Measurements from ENCODE around the gene GIGYF2.

The GIGYF2 gene

DNA sequence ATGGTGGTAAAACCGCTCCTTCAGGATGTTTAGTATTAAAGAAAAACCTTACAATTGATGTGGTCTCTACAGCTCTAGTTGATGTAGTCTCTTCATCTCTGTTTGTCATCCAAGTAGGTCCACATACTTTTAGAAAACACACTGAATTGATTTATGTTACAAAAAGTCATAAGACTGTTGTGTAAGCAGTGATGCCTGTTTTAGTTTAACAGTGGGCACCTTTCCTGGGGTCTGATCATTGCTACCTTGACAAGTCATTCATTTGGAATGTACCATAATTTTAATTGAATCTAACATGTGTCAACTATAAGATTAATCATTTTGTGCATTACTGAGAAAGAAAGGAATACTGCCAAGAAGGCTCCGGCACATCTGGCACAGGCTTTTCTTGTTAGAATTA lies 34.3 kb downstream of the GIGYF2 start:
- no peak overlapping the region for H3K4me3 ChIP-seq (ENCODE audit: low read depth, low read length)
- H3K27me3 ChIP-seq (ENCODE audit: control insufficient read depth, insufficient read depth, low read length), result no peaks in the 10 kb centered on the region
- H3K9ac ChIP-seq (ENCODE audit: low read depth, low read length), result no peak overlapping the region
- no peaks in the 10 kb centered on the region for H3K9me3 ChIP-seq (ENCODE audit: control insufficient read depth, insufficient read depth, low read length)
- no peaks in the 10 kb centered on the region for H3K36me3 ChIP-seq (ENCODE audit: control insufficient read depth, insufficient read depth, low read length)
- H3K4me1 ChIP-seq (ENCODE audit: control insufficient read depth, insufficient read depth, low read length), result no peaks in the 10 kb centered on the region

DNA sequence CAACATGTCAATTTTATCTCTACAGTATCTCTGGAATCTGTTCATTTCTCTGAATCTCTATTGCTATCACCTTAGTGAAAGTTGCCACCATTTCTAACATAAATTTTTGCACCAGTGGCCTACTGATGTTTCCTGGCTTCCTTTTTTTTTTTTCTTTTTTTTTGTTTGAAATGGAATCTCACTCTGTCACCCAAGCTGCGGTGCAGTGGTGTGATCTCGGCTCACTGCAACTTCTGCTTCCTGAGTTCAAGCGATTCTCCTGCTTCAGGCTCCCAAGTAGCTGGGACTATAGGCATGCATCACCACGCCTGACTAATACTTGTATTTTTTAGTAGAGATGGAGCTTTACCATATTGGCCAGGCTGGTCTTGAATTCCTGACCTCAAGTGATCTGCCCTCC lies 44.2 kb downstream of the GIGYF2 start:
- Histone ChIP-seq H3K4me3 (ENCODE audit: low read depth, low read length) (no peak overlapping the region), H3K36me3 (ENCODE audit: control insufficient read depth, insufficient read depth, low read length) (no peaks in the 10 kb centered on the region), H3K9me3 (ENCODE audit: control insufficient read depth, insufficient read depth, low read length) (no peaks in the 10 kb centered on the region), H3K27me3 (ENCODE audit: control insufficient read depth, insufficient read depth, low read length) (no peaks in the 10 kb centered on the region), H3K4me1 (ENCODE audit: control insufficient read depth, insufficient read depth, low read length) (no peaks in the 10 kb centered on the region), H3K9ac (ENCODE audit: low read depth, low read length) (no peak overlapping the region)

DNA sequence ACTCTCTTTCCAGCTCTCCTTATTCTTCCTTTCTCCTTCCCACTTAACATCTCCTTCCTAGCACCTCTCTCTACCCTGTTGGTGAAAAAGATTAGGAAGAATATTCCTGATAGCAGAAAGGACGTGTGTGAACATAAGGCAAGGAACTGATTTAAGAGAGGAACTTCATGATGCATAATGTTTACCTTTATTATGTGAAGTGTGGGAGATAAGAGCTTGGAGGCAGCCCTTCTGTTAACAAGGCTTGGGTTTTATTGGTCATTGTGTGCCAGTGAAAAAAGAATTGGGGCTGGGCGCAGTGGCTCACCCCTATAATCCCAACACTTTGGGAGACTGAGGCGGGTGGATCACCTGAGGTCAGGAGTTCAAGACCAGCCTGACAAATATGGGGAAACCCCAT lies 44.8 kb downstream of the GIGYF2 start:
- Histone ChIP-seq H3K9ac (ENCODE audit: low read depth, low read length) (no peak overlapping the region), H3K4me1 (ENCODE audit: control insufficient read depth, insufficient read depth, low read length) (no peaks in the 10 kb centered on the region), H3K9me3 (ENCODE audit: control insufficient read depth, insufficient read depth, low read length) (no peaks in the 10 kb centered on the region), H3K27me3 (ENCODE audit: control insufficient read depth, insufficient read depth, low read length) (no peaks in the 10 kb centered on the region), H3K4me3 (ENCODE audit: low read depth, low read length) (no peak overlapping the region), H3K36me3 (ENCODE audit: control insufficient read depth, insufficient read depth, low read length) (no peaks in the 10 kb centered on the region)

DNA sequence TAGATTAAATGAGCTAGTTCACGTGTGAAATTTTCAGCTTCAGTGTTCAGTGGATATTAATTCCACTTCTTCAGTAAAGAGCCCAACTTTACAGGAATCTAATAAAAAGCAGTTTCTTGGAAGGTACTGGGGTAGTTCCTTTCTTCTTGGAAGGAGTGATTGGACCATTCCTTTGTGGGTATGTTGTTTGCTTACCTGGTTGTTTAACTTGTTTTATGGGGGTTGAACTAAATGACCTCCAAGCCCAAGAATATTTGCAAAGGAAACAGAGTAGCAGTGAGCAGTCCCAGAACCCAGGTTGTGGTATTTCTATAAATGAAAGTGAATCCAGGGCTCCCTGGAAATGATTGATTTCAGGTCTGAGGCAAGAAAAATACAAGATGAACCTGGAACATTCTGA lies 47.8 kb downstream of the GIGYF2 start:
- Histone ChIP-seq H3K36me3 (ENCODE audit: control insufficient read depth, insufficient read depth, low read length) (no peaks in the 10 kb centered on the region), H3K27me3 (ENCODE audit: control insufficient read depth, insufficient read depth, low read length) (no peaks in the 10 kb centered on the region), H3K4me3 (ENCODE audit: low read depth, low read length) (no peak overlapping the region), H3K9ac (ENCODE audit: low read depth, low read length) (no peak overlapping the region), H3K4me1 (ENCODE audit: control insufficient read depth, insufficient read depth, low read length) (no peaks in the 10 kb centered on the region), H3K9me3 (ENCODE audit: control insufficient read depth, insufficient read depth, low read length) (no peaks in the 10 kb centered on the region)

DNA sequence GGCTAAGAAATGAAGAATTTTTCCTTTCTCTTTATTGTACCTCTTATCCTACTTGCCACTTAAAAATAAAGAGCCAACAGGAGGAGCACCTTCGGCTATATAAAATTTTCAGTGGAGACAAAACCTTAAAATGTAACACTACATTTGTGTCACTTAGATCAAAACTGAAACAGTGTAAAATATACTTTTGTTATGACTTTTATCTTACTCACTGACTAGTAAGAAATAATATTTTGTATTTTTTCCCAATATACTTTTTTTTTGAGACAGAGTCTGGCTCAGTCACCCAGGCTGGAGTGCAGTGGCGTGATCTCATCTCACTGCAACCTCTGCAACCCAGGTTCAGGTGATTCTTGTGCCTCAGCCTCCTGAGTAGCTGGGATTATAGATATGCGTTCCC lies 50.9 kb downstream of the GIGYF2 start:
- Histone ChIP-seq H3K4me3 (ENCODE audit: low read depth, low read length) (no peak overlapping the region), H3K36me3 (ENCODE audit: control insufficient read depth, insufficient read depth, low read length) (no peaks in the 10 kb centered on the region), H3K27me3 (ENCODE audit: control insufficient read depth, insufficient read depth, low read length) (no peaks in the 10 kb centered on the region)

DNA sequence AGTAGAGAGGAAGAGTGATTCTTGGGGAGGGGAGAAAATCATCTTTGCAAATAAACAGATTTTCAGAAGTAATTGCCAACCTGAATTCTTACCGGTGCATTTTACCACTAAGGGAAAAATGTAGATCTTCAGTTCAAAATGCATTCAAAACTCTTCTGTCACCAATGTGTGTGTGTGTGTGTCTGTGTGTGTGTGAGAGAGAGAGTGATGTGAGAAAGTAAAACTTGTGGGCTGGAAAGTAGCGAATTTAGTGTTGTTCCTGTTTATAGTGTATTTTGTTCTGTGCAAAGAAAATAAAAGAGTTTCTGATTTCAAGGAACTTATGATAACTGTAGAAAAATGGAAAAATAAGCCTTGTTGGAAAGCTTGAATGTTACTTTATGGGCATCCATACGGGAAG lies 52.2 kb downstream of the GIGYF2 start:
- H3K9ac ChIP-seq (ENCODE audit: low read depth, low read length), result no peak overlapping the region
- no peak overlapping the region for H3K4me3 ChIP-seq (ENCODE audit: low read depth, low read length)
- no peaks in the 10 kb centered on the region for H3K9me3 ChIP-seq (ENCODE audit: control insufficient read depth, insufficient read depth, low read length)
- H3K36me3 ChIP-seq (ENCODE audit: control insufficient read depth, insufficient read depth, low read length), result no peaks in the 10 kb centered on the region
- H3K4me1 ChIP-seq (ENCODE audit: control insufficient read depth, insufficient read depth, low read length), result no peaks in the 10 kb centered on the region
- no peaks in the 10 kb centered on the region for H3K27me3 ChIP-seq (ENCODE audit: control insufficient read depth, insufficient read depth, low read length)

More for the DNA sequence above, 50.9 kb downstream of the GIGYF2 start:
- H3K4me1 ChIP-seq (ENCODE audit: control insufficient read depth, insufficient read depth, low read length), result no peaks in the 10 kb centered on the region
- H3K9ac ChIP-seq (ENCODE audit: low read depth, low read length), result no peak overlapping the region
- H3K9me3 ChIP-seq (ENCODE audit: control insufficient read depth, insufficient read depth, low read length), result no peaks in the 10 kb centered on the region

DNA sequence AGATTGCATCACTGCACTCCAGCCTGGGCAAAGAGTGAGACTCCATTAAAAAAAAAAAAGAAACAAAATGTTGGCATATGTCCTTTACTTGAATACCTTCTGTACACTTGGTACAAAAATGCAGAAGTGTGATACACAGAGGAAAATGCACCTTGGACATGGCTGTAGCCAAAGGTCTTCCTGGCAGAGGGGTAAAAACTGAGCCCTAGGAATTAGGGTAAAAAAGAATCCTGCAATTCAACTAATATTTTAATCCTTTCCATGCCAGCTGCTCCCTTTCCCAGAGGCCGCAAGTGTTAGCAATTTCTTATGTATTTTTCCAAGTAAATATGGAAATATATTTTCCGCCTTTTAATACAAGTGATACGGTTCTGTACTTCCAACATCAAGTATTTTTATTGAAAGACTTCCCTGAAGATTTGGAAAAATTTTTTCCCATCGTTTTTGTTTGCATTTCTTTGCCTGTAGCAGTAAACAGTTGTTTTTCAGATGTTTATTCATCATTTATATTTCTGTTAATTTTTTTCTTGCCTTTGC lies 53.1 kb downstream of the GIGYF2 start:
- Histone ChIP-seq H3K4me1 (ENCODE audit: control insufficient read depth, insufficient read depth, low read length) (no peaks in the 10 kb centered on the region), H3K27me3 (ENCODE audit: control insufficient read depth, insufficient read depth, low read length) (no peaks in the 10 kb centered on the region), H3K36me3 (ENCODE audit: control insufficient read depth, insufficient read depth, low read length) (no peaks in the 10 kb centered on the region), H3K4me3 (ENCODE audit: low read depth, low read length) (no peak overlapping the region), H3K9ac (ENCODE audit: low read depth, low read length) (no peak overlapping the region), H3K9me3 (ENCODE audit: control insufficient read depth, insufficient read depth, low read length) (no peaks in the 10 kb centered on the region)

DNA sequence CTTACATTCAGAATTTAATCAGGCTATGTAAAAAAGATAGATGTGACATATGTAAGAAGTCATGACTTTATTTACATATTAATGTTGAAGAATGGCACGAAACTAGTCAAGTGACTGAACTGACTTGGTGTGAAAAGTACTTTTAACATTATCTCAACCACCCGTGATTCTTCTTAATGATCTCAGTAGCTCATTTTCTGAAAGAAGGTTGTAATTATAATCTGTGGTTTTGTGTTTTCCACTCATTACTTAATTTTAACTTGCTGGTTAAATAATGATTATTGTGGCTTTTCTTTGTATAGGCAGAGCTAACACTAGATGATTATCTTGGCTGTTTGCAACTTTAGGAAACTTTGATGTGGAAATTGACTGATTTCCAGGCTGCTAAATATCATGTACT lies 60.8 kb downstream of the GIGYF2 start:
- Histone ChIP-seq H3K9ac (ENCODE audit: low read depth, low read length) (no peak overlapping the region), H3K36me3 (ENCODE audit: control insufficient read depth, insufficient read depth, low read length) (no peaks in the 10 kb centered on the region), H3K27me3 (ENCODE audit: control insufficient read depth, insufficient read depth, low read length) (no peaks in the 10 kb centered on the region), H3K9me3 (ENCODE audit: control insufficient read depth, insufficient read depth, low read length) (no peaks in the 10 kb centered on the region), H3K4me3 (ENCODE audit: low read depth, low read length) (no peak overlapping the region), H3K4me1 (ENCODE audit: control insufficient read depth, insufficient read depth, low read length) (no peaks in the 10 kb centered on the region)

DNA sequence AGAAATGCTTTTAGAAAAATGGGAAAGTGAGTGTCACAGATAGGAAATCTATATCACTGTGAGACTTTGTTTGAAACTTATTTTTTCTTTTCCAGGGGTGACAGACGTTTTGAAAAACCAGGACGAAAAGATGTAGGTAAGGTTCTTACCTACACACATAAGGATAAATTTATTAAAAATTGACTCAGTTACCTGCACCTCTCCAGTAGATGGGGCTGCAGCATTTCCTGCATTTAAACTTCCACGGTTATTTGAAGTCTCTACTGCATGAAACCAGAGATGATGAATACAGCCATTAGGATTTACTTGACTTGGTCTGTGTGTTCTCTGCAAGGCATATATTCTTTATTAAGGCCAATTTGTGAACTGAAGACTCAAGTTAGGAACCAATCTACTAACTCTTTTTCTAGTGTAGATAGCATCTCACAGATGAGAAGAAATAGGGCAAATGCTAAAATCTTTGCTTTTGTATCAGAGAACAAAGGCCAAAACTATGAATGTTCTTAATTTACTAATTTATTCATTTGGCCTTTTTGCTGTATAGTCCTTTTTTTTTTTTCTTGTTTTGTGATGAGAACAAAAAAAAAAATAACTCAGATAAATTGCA lies 64.3 kb downstream of the GIGYF2 start:
- Histone ChIP-seq H3K4me3 (ENCODE audit: low read depth, low read length) (no peak overlapping the region), H3K36me3 (ENCODE audit: control insufficient read depth, insufficient read depth, low read length) (no peaks in the 10 kb centered on the region), H3K9me3 (ENCODE audit: control insufficient read depth, insufficient read depth, low read length) (no peaks in the 10 kb centered on the region), H3K27me3 (ENCODE audit: control insufficient read depth, insufficient read depth, low read length) (no peaks in the 10 kb centered on the region), H3K9ac (ENCODE audit: low read depth, low read length) (no peak overlapping the region), H3K4me1 (ENCODE audit: control insufficient read depth, insufficient read depth, low read length) (no peaks in the 10 kb centered on the region)

DNA sequence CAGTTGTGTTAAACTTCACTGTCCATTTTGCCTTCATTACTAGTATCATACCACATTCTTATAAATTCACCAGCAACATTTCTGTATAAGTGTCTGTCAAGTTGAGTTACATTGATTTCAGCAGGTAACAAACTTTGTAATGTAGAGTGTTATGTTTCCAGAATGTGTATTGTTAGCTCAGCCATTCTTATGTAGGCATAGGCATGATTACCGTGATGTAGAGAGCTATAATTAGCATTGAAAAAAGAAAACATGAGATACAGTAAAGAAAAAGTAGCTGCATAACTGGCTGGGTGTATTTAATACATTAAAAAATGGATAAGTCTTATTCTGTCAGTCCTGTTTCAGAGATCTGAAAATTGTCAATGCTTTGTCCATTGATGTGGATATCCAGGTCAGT lies 70.7 kb downstream of the GIGYF2 start:
- H3K4me1 ChIP-seq (ENCODE audit: control insufficient read depth, insufficient read depth, low read length), result no peaks in the 10 kb centered on the region
- peaks cover 9% of the 10 kb centered on the region for H3K36me3 ChIP-seq (ENCODE audit: control insufficient read depth, insufficient read depth, low read length)
- H3K27me3 ChIP-seq (ENCODE audit: control insufficient read depth, insufficient read depth, low read length), result no peaks in the 10 kb centered on the region
- no peaks in the 10 kb centered on the region for H3K9me3 ChIP-seq (ENCODE audit: control insufficient read depth, insufficient read depth, low read length)
- H3K9ac ChIP-seq (ENCODE audit: low read depth, low read length), result no peak overlapping the region
- no peak overlapping the region for H3K4me3 ChIP-seq (ENCODE audit: low read depth, low read length)

DNA sequence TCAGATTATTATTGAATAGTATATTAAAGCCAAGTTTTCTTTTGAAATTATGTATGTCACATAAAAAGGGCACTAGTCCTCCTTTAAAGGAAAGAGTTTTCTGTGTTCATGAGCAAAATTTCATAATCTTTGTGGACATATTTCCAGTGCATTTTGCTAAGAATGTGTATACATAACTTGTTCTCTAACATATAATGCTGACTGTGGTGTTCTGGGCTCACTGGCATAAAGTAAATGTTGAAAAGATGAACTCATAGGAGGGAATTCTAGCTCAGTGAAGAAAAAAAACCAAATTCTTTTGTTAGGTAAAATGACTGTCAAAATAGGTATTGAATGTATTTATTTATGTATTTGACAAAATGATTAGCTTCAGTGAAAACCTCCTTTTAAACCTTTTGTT lies 73.1 kb downstream of the GIGYF2 start:
- Histone ChIP-seq H3K4me1 (ENCODE audit: control insufficient read depth, insufficient read depth, low read length) (no peaks in the 10 kb centered on the region), H3K9me3 (ENCODE audit: control insufficient read depth, insufficient read depth, low read length) (no peaks in the 10 kb centered on the region), H3K27me3 (ENCODE audit: control insufficient read depth, insufficient read depth, low read length) (no peaks in the 10 kb centered on the region), H3K36me3 (ENCODE audit: control insufficient read depth, insufficient read depth, low read length) (peaks cover 9% of the 10 kb centered on the region), H3K4me3 (ENCODE audit: low read depth, low read length) (no peak overlapping the region), H3K9ac (ENCODE audit: low read depth, low read length) (no peak overlapping the region)

DNA sequence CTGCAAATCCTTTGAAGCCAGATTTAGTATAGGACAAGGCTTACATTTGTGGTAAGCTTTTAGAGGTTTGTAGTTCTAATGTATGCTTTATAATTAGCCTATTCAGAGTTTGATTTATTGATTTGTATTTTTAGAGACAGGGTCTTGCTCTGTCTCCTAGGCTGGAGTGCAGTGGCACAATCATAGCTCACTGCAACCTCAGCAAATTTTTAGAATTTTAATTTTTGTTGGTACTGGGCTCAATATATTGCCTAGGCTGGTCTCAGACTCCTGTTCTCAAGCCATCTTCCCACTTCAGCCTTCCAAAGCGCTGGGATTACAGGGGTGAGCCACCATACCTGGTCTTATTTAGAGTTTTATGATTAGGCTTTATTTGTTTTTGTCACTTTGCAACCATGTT lies 74.7 kb downstream of the GIGYF2 start:
- Histone ChIP-seq H3K4me3 (ENCODE audit: low read depth, low read length) (no peak overlapping the region), H3K27me3 (ENCODE audit: control insufficient read depth, insufficient read depth, low read length) (no peaks in the 10 kb centered on the region), H3K9ac (ENCODE audit: low read depth, low read length) (no peak overlapping the region), H3K4me1 (ENCODE audit: control insufficient read depth, insufficient read depth, low read length) (no peaks in the 10 kb centered on the region), H3K36me3 (ENCODE audit: control insufficient read depth, insufficient read depth, low read length) (peaks cover 7% of the 10 kb centered on the region), H3K9me3 (ENCODE audit: control insufficient read depth, insufficient read depth, low read length) (no peaks in the 10 kb centered on the region)
